HepG2 (cell line): Measurements from ENCODE around the gene TASP1. TPM values are rescaled to one million over a fixed set of nuclear protein-coding genes. Genes with fewer than 3 reads are reported as not detected.
"Not testable (repeated sequence)": the region's sequence is repeated elsewhere in the genome, so short reads cannot be mapped to it uniquely, and the experiment has no call there.

ENCODE experiments used
- ATAC-seq: fragments of 200-7000 bp; cut with Tn5 transposase; 3 replicates; pipeline ENCODE4 v1.9.1; 2020; ENCODE audit warnings: mild to moderate bottlenecking, moderate library complexity
- BruUV-seq: library from RNA; stranded (reverse); fragments of 400-500 nt; replicated peaks from 2 replicates; lab custom pipeline; 2021; lab: Mats Ljungman, UMichigan
- CTCF ChIA-PET: fragments of 300-600 bp; formaldehyde crosslinking; extraction: SDS; loops from one replicate; lab custom pipeline; 2021; ENCODE audit warnings: low total read pairs, inconsistent platforms, low intra/inter-chr PET ratio; lab: Yijun Ruan, JAX
- POLR2A ChIA-PET: fragments of 350-600 bp; sonication (Branson Sonifier 250); formaldehyde crosslinking; loops from one replicate; lab custom pipeline; 2020; ENCODE audit warnings: antibody characterized with exemption, inconsistent platforms; lab: Yijun Ruan, JAX
- DNase-seq: peaks from one replicate; pipeline ENCODE4 v3.0.0-alpha.2; 2015; ENCODE audit warnings: low spot score
- FAIRE-seq: peaks from 3 replicates; lab custom pipeline; 2011; peaks lifted over from hg19 to GRCh38; lab: Jason Lieb, UNC
- H2AFZ ChIP-seq: one replicate; pipeline ENCODE4 v1.6.1; 2011; ENCODE audit warnings: low read length, inconsistent platforms
- H3K27ac ChIP-seq: fragments of 300-600 bp; 3 replicates; pipeline ENCODE4 v1.8.0; 2011; ENCODE audit warnings: mixed run types, mild to moderate bottlenecking, mixed read lengths, low read length, inconsistent platforms; ENCODE audit not compliant: insufficient read depth; ENCODE audit errors: extremely low read length
- H3K27me3 ChIP-seq, 2 experiments: fragments of 200-600 bp in 1 of 2; 2 replicates in 1 of 2; 3 replicates in 1 of 2; pipeline versions ENCODE4 v1.6.0 to v1.8.0; 2011; ENCODE audit warnings: low read length in 2 of 2, mild to moderate bottlenecking in 2 of 2, moderate library complexity in 2 of 2, inconsistent platforms in 1 of 2; ENCODE audit not compliant: insufficient read depth in 2 of 2, control insufficient read depth in 1 of 2
- H3K36me3 ChIP-seq, 2 experiments: fragments of 200-600 bp in 1 of 2; replicated peaks in 1 of 2; 2 replicates in 1 of 2; 3 replicates in 1 of 2; pipeline versions ENCODE4 v1.5.1 to v1.8.0; 2011; ENCODE audit warnings: low read length in 2 of 2, inconsistent platforms in 1 of 2; ENCODE audit not compliant: insufficient read depth in 2 of 2, control insufficient read depth in 1 of 2
- H3K4me1 ChIP-seq: 2 replicates; pipeline ENCODE4 v1.5.1; 2012; ENCODE audit warnings: low read length, inconsistent platforms; ENCODE audit not compliant: insufficient read depth
- H3K4me2 ChIP-seq: 2 replicates; pipeline ENCODE4 v1.6.0; 2011; ENCODE audit warnings: low read depth, low read length, inconsistent platforms
- H3K4me3 ChIP-seq, 3 experiments: fragments of 200-600 bp in 1 of 3; sonication (generic), shearing (Covaris generic) in 1 of 3; replicated peaks in 1 of 3; 2 replicates each; pipeline ENCODE4 v1.5.1; 2011 to 2016; ENCODE audit warnings: low read length in 3 of 3, inconsistent platforms in 2 of 3, low read depth in 2 of 3, mild to moderate bottlenecking in 2 of 3, control low read depth in 1 of 3, mixed read lengths in 1 of 3; ENCODE audit not compliant: insufficient read depth in 1 of 3
- H3K79me2 ChIP-seq: one replicate; pipeline ENCODE4 v1.6.1; 2011; ENCODE audit warnings: low read length, inconsistent platforms; ENCODE audit not compliant: insufficient read depth
- H3K9ac ChIP-seq: 2 replicates; pipeline ENCODE4 v1.6.0; 2011; ENCODE audit warnings: mild to moderate bottlenecking, low read depth, low read length, inconsistent platforms; ENCODE audit not compliant: insufficient read depth
- H3K9me3 ChIP-seq: 2 replicates; pipeline ENCODE4 v1.5.1; 2012; ENCODE audit warnings: mild to moderate bottlenecking, low read length
- H4K20me1 ChIP-seq: 2 replicates; pipeline ENCODE4 v1.6.0; 2011; ENCODE audit warnings: inconsistent platforms, mild to moderate bottlenecking, low read length, moderate library complexity; ENCODE audit not compliant: insufficient read depth
- EED ChIP-seq: sonication (generic); formaldehyde crosslinking; IDR thresholded peaks from 2 replicates; pipeline ENCODE4 v1.5.0; 2020; ENCODE audit warnings: mild to moderate bottlenecking, missing genetic modification reagents
- HNRNPH1 ChIP-seq: fragments of 200-400 bp; formaldehyde crosslinking; optimal IDR thresholded peaks from 2 replicates; pipeline ENCODE3; 2017; ENCODE audit warnings: mild to moderate bottlenecking, low read depth, low read length
- PLSCR1 ChIP-seq: sonication (generic); formaldehyde crosslinking; IDR thresholded peaks from 2 replicates; pipeline ENCODE4 v1.5.0; 2020; ENCODE audit warnings: missing genetic modification reagents, mild to moderate bottlenecking, borderline replicate concordance
- SETDB1 ChIP-seq: sonication (generic); formaldehyde crosslinking; IDR thresholded peaks from 2 replicates; pipeline ENCODE4 v1.5.1; 2020; ENCODE audit warnings: missing genetic modification reagents, mild to moderate bottlenecking, borderline replicate concordance
- TEAD3 ChIP-seq: optimal IDR thresholded peaks from 2 replicates; pipeline ENCODE3; 2016; ENCODE audit warnings: borderline replicate concordance
- XRCC5 ChIP-seq: fragments of 200-400 bp; formaldehyde crosslinking; optimal IDR thresholded peaks from 2 replicates; pipeline ENCODE3; 2017; ENCODE audit warnings: mild to moderate bottlenecking, low read length
- ZBTB8A ChIP-seq: sonication (generic); formaldehyde crosslinking; IDR thresholded peaks from 2 replicates; pipeline ENCODE4 v1.4.0; 2020; ENCODE audit warnings: mild to moderate bottlenecking, low read depth, missing genetic modification reagents, borderline replicate concordance
- ZNF687 ChIP-seq: sonication (generic); formaldehyde crosslinking; IDR thresholded peaks from 2 replicates; pipeline ENCODE4 v1.5.1; 2020; ENCODE audit warnings: mild to moderate bottlenecking, missing genetic modification reagents, moderate library complexity
- ZNF768 ChIP-seq: sonication (generic); formaldehyde crosslinking; IDR thresholded peaks from 2 replicates; pipeline ENCODE4 v1.4.0; 2020; ENCODE audit warnings: missing genetic modification reagents
- ZNF776 ChIP-seq: sonication (generic); formaldehyde crosslinking; IDR thresholded peaks from 2 replicates; pipeline ENCODE4 v1.4.0; 2020; ENCODE audit warnings: mild to moderate bottlenecking, missing genetic modification reagents
- ZNF850 ChIP-seq: sonication (generic); formaldehyde crosslinking; conservative IDR thresholded peaks from 2 replicates; pipeline ENCODE4 v1.9.0; 2021; ENCODE audit warnings: mild to moderate bottlenecking, missing genetic modification reagents
- ZNF891 ChIP-seq: sonication (generic); formaldehyde crosslinking; IDR thresholded peaks from 2 replicates; pipeline ENCODE4 v1.5.0; 2020; ENCODE audit warnings: mild to moderate bottlenecking, missing genetic modification reagents
- WGBS: methylation state at CpG from one replicate; pipeline ENCODE4 v1.1.6; 2017; ENCODE audit warnings: low lambda C conversion rate; 5-methylcytosine and 5-hydroxymethylcytosine counted together
- in situ Hi-C: cut with HindIII; loops from 2 replicates; pipeline ENCODE4 v1.10.0; 2017; ENCODE audit warnings: low pct_unique_long_range_greater_than_20kb; ENCODE audit not compliant: extremely low pct_ligation_motif_present
- intact Hi-C: fragments of 100-400 bp; cut with micrococcal nuclease; formaldehyde crosslinking; loops from one replicate; pipeline ENCODE4 v1.10.0; 2022; ENCODE audit not compliant: unreplicated experiment
- polyA plus RNA-seq, 8 experiments: library from polyadenylated mRNA; depleted of rRNA in 3 of 8; stranded (reverse) in 7 of 8; unstranded in 1 of 8; fragments of >200 nt; fragmentation: Illumina TruSeq in 4 of 8; extraction: Trizol in 4 of 8; gene quantifications; 2 replicates each; pipeline versions ENCODE4 v1.2.1 to v1.2.3, GENCODE V29; 2011 to 2016; ENCODE audit warnings: low read depth in 4 of 8, missing spikeins in 1 of 8, mixed read lengths in 1 of 8; ENCODE audit not compliant: insufficient read depth in 1 of 8
- total RNA-seq, 5 experiments: library from RNA; depleted of rRNA; stranded (reverse); fragments of >200 nt; fragmentation: Illumina TruSeq; extraction: Trizol; gene quantifications; 2 replicates each; pipeline ENCODE4 v1.2.3, GENCODE V29; 2016; ENCODE audit warnings: low read depth in 1 of 5

Gene TASP1
- total and polyA plus RNA-seq, 2 of the 13 experiments (the other 11 are each of a cell fraction or from before 2014, with no cell fraction given), result 10.0 to 25.2 TPM

- no peak for TF ChIP-seq SETDB1
- TF ChIP-seq ZBTB8A (CRISPR knock-in tag), result no peak
- no peak for TF ChIP-seq PLSCR1 (CRISPR knock-in tag)
- no peak for TF ChIP-seq ZNF776 (CRISPR knock-in tag)
- no peak for TF ChIP-seq TEAD3 (CRISPR knock-in tag)
- TF ChIP-seq HNRNPH1, result no peak
- TF ChIP-seq ZNF850 (CRISPR knock-in tag), result no peak
- TF ChIP-seq XRCC5, result no peak
Observed at GRCh38 chr20:13608066-13608465, 30.7 kb downstream of the TASP1 start (continued).

- H4K20me1 ChIP-seq, H3K9ac ChIP-seq, FAIRE-seq, H3K4me2 ChIP-seq, in situ Hi-C loops, H3K79me2 ChIP-seq, H3K4me3 ChIP-seq, H3K9me3 ChIP-seq, H3K27me3 ChIP-seq, ATAC-seq, H3K27ac ChIP-seq, DNase-seq, POLR2A ChIA-PET, H3K4me1 ChIP-seq, CTCF ChIA-PET, H2AFZ ChIP-seq, H3K36me3 ChIP-seq, intact Hi-C loops, BruUV-seq: not testable (repeated sequence)
- TF ChIP-seq EED (CRISPR knock-in tag) (peak; percentile 45; the same call in 1 of the 2 replicates), ZNF891 (peak; percentile 52; the same call in 1 of the 2 replicates), ZNF768 (CRISPR knock-in tag) (peak; percentile 21; the same call in 1 of the 2 replicates), ZNF687 (CRISPR knock-in tag) (peak; percentile 16; the same call in 1 of the 2 replicates)
- WGBS, result 81% methylated on average over 11 of the region's 11 CpGs
Observed at GRCh38 chr20:13593423-13593822, 45.3 kb downstream of the TASP1 start.
